HCT116 (cell line): ENCODE data around the gene MACROH2A1. TPM values are rescaled to one million over a fixed set of nuclear protein-coding genes. Genes with fewer than 3 reads are reported as not detected.

Source experiments
- ATAC-seq: fragments of 200-7000 bp; cut with Tn5 transposase; 2 replicates; pipeline ENCODE4 v1.9.1; 2020; ENCODE audit warnings: mild to moderate bottlenecking, moderate library complexity
- BruUV-seq: library from RNA; stranded (reverse); fragments of 400-500 nt; replicated peaks from 2 replicates; lab custom pipeline; 2021; lab: Mats Ljungman, UMichigan
- CTCF ChIA-PET: fragments of 300-600 bp; sonication (Branson Sonifier 250); formaldehyde crosslinking; loops from one replicate; lab custom pipeline; 2021; ENCODE audit warnings: antibody characterized with exemption; lab: Charles Lee
- POLR2A ChIA-PET: fragments of 300-600, 350-600 bp; sonication (Branson Sonifier 250); formaldehyde crosslinking; loops from one replicate; lab custom pipeline; 2021; ENCODE audit warnings: antibody characterized with exemption; lab: Charles Lee
- RAD21 ChIA-PET, 2 experiments: fragments of 300-600 bp; sonication (Branson Sonifier 250); formaldehyde crosslinking; loops; one replicate each; lab custom pipeline; 2023; ENCODE audit warnings: low total read pairs in 2 of 2; ENCODE audit not compliant: uncharacterized antibody in 2 of 2, unreplicated experiment in 2 of 2, low non-redundant PET in 1 of 2; lab: Charles Lee
- DNase-seq: peaks from one replicate; pipeline ENCODE4 v3.0.0-alpha.2; 2010; ENCODE audit warnings: low read depth, low spot score
- H2AFZ ChIP-seq: fragments of 200-600 bp; shearing (Covaris generic), sonication (generic); 2 replicates; pipeline ENCODE4 v1.6.1; 2017; ENCODE audit warnings: low read depth, mixed run types, mixed read lengths, antibody characterized with exemption, low read length; ENCODE audit not compliant: poor library complexity, severe bottlenecking
- H3K27ac ChIP-seq: 2 replicates; pipeline ENCODE4 v1.5.1; 2012; ENCODE audit warnings: low read depth, low read length
- H3K27me3 ChIP-seq: fragments of 200-600 bp; sonication (generic); 2 replicates; pipeline ENCODE4 v1.6.1; 2016; ENCODE audit warnings: mixed run types, low read length, mixed read lengths; ENCODE audit not compliant: insufficient read depth
- H3K36me3 ChIP-seq, 2 experiments: fragments of 200-500 bp in 1 of 2; fragments of 200-600 bp in 1 of 2; sonication (Bioruptor generic) in 1 of 2; sonication (generic) in 1 of 2; 2 replicates each; pipeline versions ENCODE4 v1.5.1 to v1.6.1; 2014 to 2016; ENCODE audit warnings: low read length in 2 of 2, inconsistent platforms in 1 of 2, mixed read lengths in 1 of 2, mixed run types in 1 of 2; ENCODE audit not compliant: insufficient read depth in 2 of 2, control insufficient read depth in 1 of 2
- H3K4me1 ChIP-seq, 2 experiments: fragments of 200-600 bp in 1 of 2; sonication (generic) in 1 of 2; 2 replicates each; pipeline versions ENCODE4 v1.5.1 to v1.6.1; 2012 to 2017; ENCODE audit warnings: low read length in 2 of 2, inconsistent platforms in 1 of 2, mild to moderate bottlenecking in 1 of 2, mixed read lengths in 1 of 2, mixed run types in 1 of 2, moderate library complexity in 1 of 2; ENCODE audit not compliant: insufficient read depth in 2 of 2, control insufficient read depth in 1 of 2
- H3K4me2 ChIP-seq: fragments of 200-600 bp; sonication (generic); 2 replicates; pipeline ENCODE4 v1.6.1; 2017; ENCODE audit warnings: mixed run types, low read length, mixed read lengths
- H3K4me3 ChIP-seq, 2 experiments: fragments of 200-600 bp in 1 of 2; sonication (generic) in 1 of 2; replicated peaks in 1 of 2; 2 replicates each; pipeline ENCODE4 v1.5.1; 2011 to 2016; ENCODE audit warnings: low read length in 2 of 2, control low read depth in 1 of 2, low read depth in 1 of 2, mild to moderate bottlenecking in 1 of 2, mixed read lengths in 1 of 2, mixed run types in 1 of 2
- H3K79me2 ChIP-seq: fragments of 200-600 bp; sonication (generic); 2 replicates; pipeline ENCODE4 v1.6.1; 2017; ENCODE audit warnings: mild to moderate bottlenecking, mixed run types, low read length, moderate library complexity, mixed read lengths; ENCODE audit not compliant: insufficient read depth
- H3K9ac ChIP-seq: fragments of 200-600 bp; sonication (generic); 2 replicates; pipeline ENCODE4 v1.6.1; 2016; ENCODE audit warnings: low read length, mixed read lengths
- H3K9me2 ChIP-seq: fragments of 200-600 bp; sonication (generic), shearing (Covaris generic); 2 replicates; pipeline ENCODE4 v1.6.1; 2017; ENCODE audit warnings: mixed run types, mild to moderate bottlenecking, moderate library complexity; ENCODE audit not compliant: insufficient read depth
- H3K9me3 ChIP-seq, 2 experiments: fragments of 200-500 bp in 1 of 2; fragments of 200-600 bp in 1 of 2; sonication (Bioruptor generic) in 1 of 2; sonication (generic) in 1 of 2; 2 replicates each; pipeline ENCODE4 v1.6.1; 2014 to 2017; ENCODE audit warnings: low read length in 2 of 2, mixed read lengths in 2 of 2, inconsistent platforms in 1 of 2, low read depth in 1 of 2, mild to moderate bottlenecking in 1 of 2, mixed run types in 1 of 2, moderate library complexity in 1 of 2; ENCODE audit not compliant: control insufficient read depth in 1 of 2, insufficient read depth in 1 of 2
- H4K20me1 ChIP-seq: fragments of 200-600 bp; sonication (generic), shearing (Covaris generic); 2 replicates; pipeline ENCODE4 v1.6.1; 2017; ENCODE audit warnings: mixed run types, mild to moderate bottlenecking, moderate library complexity; ENCODE audit not compliant: insufficient read depth
- CTCF ChIP-seq, 3 experiments: fragments of 200-600 bp in 1 of 3; sonication (generic) in 1 of 3; IDR thresholded peaks in 2 of 3; conservative IDR thresholded peaks in 1 of 3; 2 replicates each; pipeline ENCODE4 v1.5.1; 2012 to 2017; ENCODE audit warnings: low read depth in 2 of 3, low read length in 2 of 3, antibody characterized with exemption in 1 of 3, borderline replicate concordance in 1 of 3, control low read depth in 1 of 3, mild to moderate bottlenecking in 1 of 3, mixed read lengths in 1 of 3, mixed run types in 1 of 3, moderate library complexity in 1 of 3; ENCODE audit not compliant: insufficient read depth in 1 of 3
- EGR1 ChIP-seq: IDR thresholded peaks from 2 replicates; pipeline ENCODE4 v1.6.1; 2012; ENCODE audit warnings: low read depth
- EZH2phosphoT487 ChIP-seq: fragments of 200-600 bp; IDR thresholded peaks from 2 replicates; pipeline ENCODE4 v1.6.1; 2018; ENCODE audit warnings: antibody characterized with exemption, borderline replicate concordance
- FOSL1 ChIP-seq: IDR thresholded peaks from 2 replicates; pipeline ENCODE4 v1.6.1; 2012; ENCODE audit warnings: low read depth
- JUND ChIP-seq: IDR thresholded peaks from 2 replicates; pipeline ENCODE4 v1.6.1; 2012
- POLR2AphosphoS5 ChIP-seq: IDR thresholded peaks from 2 replicates; pipeline ENCODE4 v1.6.1; 2011; ENCODE audit warnings: mild to moderate bottlenecking, low read depth, low read length, moderate library complexity
- SIN3A ChIP-seq: IDR thresholded peaks from 2 replicates; pipeline ENCODE4 v1.6.1; 2012; ENCODE audit warnings: low read depth
- SP1 ChIP-seq: IDR thresholded peaks from 2 replicates; pipeline ENCODE4 v1.6.1; 2012; ENCODE audit warnings: low read depth
- SRF ChIP-seq: IDR thresholded peaks from 2 replicates; pipeline ENCODE4 v1.6.1; 2012; ENCODE audit warnings: low read depth
- YY1 ChIP-seq: IDR thresholded peaks from 2 replicates; pipeline ENCODE4 v1.6.1; 2011; ENCODE audit warnings: low read length, low read depth, moderate library complexity, mild to moderate bottlenecking; ENCODE audit not compliant: insufficient replicate concordance; ENCODE audit errors: extremely low read depth
- ZFX ChIP-seq: fragments of 450-650 bp; IDR thresholded peaks from 2 replicates; pipeline ENCODE4 v1.6.1; 2017
- ZNF274 ChIP-seq: fragments of 200-500 bp; sonication (Bioruptor generic); IDR thresholded peaks from 2 replicates; pipeline ENCODE4 v1.6.1; 2014; ENCODE audit warnings: mild to moderate bottlenecking, low read depth, low read length, inconsistent platforms
- intact Hi-C: fragments of 100-400 bp; cut with micrococcal nuclease; formaldehyde crosslinking; loops from 2 replicates; pipeline ENCODE4 v1.10.0; 2022
- total RNA-seq: library from RNA; stranded (reverse); gene quantifications from one replicate; pipeline ENCODE4 v1.2.1, GENCODE V29; 2021; ENCODE audit not compliant: unreplicated experiment

MACROH2A1 gene
- total RNA-seq, 1 experiment from 2014 or later: 218 TPM

- no peaks in the 10 kb centered on the region for H3K79me2 ChIP-seq
- ChIA-PET CTCF (interaction anchor here (1.3 kb wide), 1 partner anchor 9 kb away, joined by 5 read pairs; no protein-coding TSS in a partner anchor), POLR2A (interaction anchor here (1.4 kb wide), 1 partner anchor 11 kb away, joined by 4 read pairs; no protein-coding TSS in a partner anchor), RAD21 (no interaction called here)
- no peaks in the 10 kb centered on the region for H3K9me2 ChIP-seq
- BruUV-seq: no TSS peak
- no peak overlapping the region for H3K4me3 ChIP-seq
- DNase-seq: no peak
- no peak overlapping the region for H3K9ac ChIP-seq
- no peaks in the 10 kb centered on the region for H3K27me3 ChIP-seq
- no peaks in the 10 kb centered on the region for H3K36me3 ChIP-seq
- no peak overlapping the region for H2AFZ ChIP-seq
- peaks cover 10 to 17% of the 10 kb centered on the region in 2 experiments; a peak in 3 of 4 replicates for H3K4me1 ChIP-seq
- no peak overlapping the region for H3K4me2 ChIP-seq
- no peaks in the 10 kb centered on the region for H3K9me3 ChIP-seq
- intact Hi-C loops: no loop called here
- no peak for TF ChIP-seq SP1
- no peak for TF ChIP-seq SRF
- no peak for TF ChIP-seq POLR2AphosphoS5
- TF ChIP-seq EGR1: no peak
- TF ChIP-seq FOSL1: no peak
- no peak for TF ChIP-seq YY1
- no peak for TF ChIP-seq ZFX
- no peak for TF ChIP-seq CTCF (IDR thresholded peaks at IDR 0.05 in 2 of 3, conservative IDR thresholded peaks at IDR 0.05 in 1 of 3; ENCODE audit: borderline replicate concordance in 1 of 3, insufficient read depth in 1 of 3, low read depth in 2 of 3, low read length in 2 of 3)
- TF ChIP-seq SIN3A: no peak
- TF ChIP-seq JUND: no peak
- TF ChIP-seq EZH2phosphoT487: no peak
- no peak for TF ChIP-seq ZNF274
- ATAC-seq: no peak
- H4K20me1 ChIP-seq: no peaks in the 10 kb centered on the region
- no peak overlapping the region for H3K27ac ChIP-seq
Measured at GRCh38 chr5:135435467-135436330, 36.7 kb upstream of the MACROH2A1 start.
